HL-60 (cell line): ENCODE measurements around the gene SPATA6.

Experiments
- DNase-seq, 2 experiments: peaks; one replicate each; pipeline ENCODE4 v3.0.0-alpha.2; 2010 to 2020; ENCODE audit warnings: low read depth in 1 of 2, low spot score in 1 of 2
- H3K27ac ChIP-seq: fragments of 250-450 bp; sonication (Bioruptor Pico); replicated peaks from 2 replicates; pipeline ENCODE4 v1.5.1; 2020; ENCODE audit warnings: mild to moderate bottlenecking, moderate library complexity
- H3K27me3 ChIP-seq: fragments of 250-450 bp; sonication (Bioruptor Pico); 2 replicates; pipeline ENCODE4 v1.5.1; 2021; ENCODE audit warnings: mild to moderate bottlenecking, moderate library complexity; ENCODE audit not compliant: insufficient read depth, poor library complexity, severe bottlenecking
- H3K4me3 ChIP-seq: replicated peaks from 2 replicates; pipeline ENCODE4 v1.5.1; 2011; ENCODE audit warnings: mild to moderate bottlenecking, control low read depth, low read length; ENCODE audit not compliant: insufficient read depth
- CTCF ChIP-seq: IDR thresholded peaks from one replicate; pipeline ENCODE4 v1.5.1; 2011; ENCODE audit warnings: low read length, control low read depth, inconsistent platforms; ENCODE audit not compliant: insufficient read depth
- GABPA ChIP-seq: IDR thresholded peaks from 2 replicates; pipeline ENCODE4 v1.6.1; 2012; ENCODE audit warnings: low read depth
- POLR2AphosphoS5 ChIP-seq: IDR thresholded peaks from 2 replicates; pipeline ENCODE4 v1.6.1; 2012; ENCODE audit warnings: low read depth
- REST ChIP-seq: IDR thresholded peaks from 2 replicates; pipeline ENCODE4 v1.6.1; 2012; ENCODE audit warnings: low read depth; ENCODE audit not compliant: insufficient replicate concordance
- SPI1 ChIP-seq: IDR thresholded peaks from 2 replicates; pipeline ENCODE4 v1.6.1; 2012; ENCODE audit warnings: low read depth, mild to moderate bottlenecking, borderline replicate concordance

SPATA6 gene

GRCh38 chr1:48254254-48254653, 217.8 kb downstream of the SPATA6 start:
- Histone ChIP-seq H3K27me3 (no peaks in the 10 kb centered on the region), H3K4me3 (no peak overlapping the region), H3K27ac (no peak overlapping the region)
- TF ChIP-seq CTCF (no peak), GABPA (no peak), SPI1 (no peak), POLR2AphosphoS5 (no peak), REST (no peak)
- DNase-seq = no peak

- TF ChIP-seq SPI1 = no peak
- TF ChIP-seq GABPA = no peak
- TF ChIP-seq REST = peak; percentile 72
- no peak overlapping the region for H3K27ac ChIP-seq
- H3K27me3 ChIP-seq = no peaks in the 10 kb centered on the region
- DNase-seq = no peak
- H3K4me3 ChIP-seq = no peak overlapping the region
Observed at GRCh38 chr1:48251821-48252220, 220.2 kb downstream of the SPATA6 start.

- no peak for DNase-seq
- TF ChIP-seq REST (no peak), SPI1 (no peak), CTCF (no peak), GABPA (no peak), POLR2AphosphoS5 (no peak)
- no peak overlapping the region for H3K4me3 ChIP-seq
- no peak overlapping the region for H3K27ac ChIP-seq
- no peaks in the 10 kb centered on the region for H3K27me3 ChIP-seq
Observed at GRCh38 chr1:48251323-48251722, 220.7 kb downstream of the SPATA6 start.

GRCh38 chr1:48250572-48250971, 221.4 kb downstream of the SPATA6 start:
- Histone ChIP-seq H3K27ac (no peak overlapping the region), H3K4me3 (no peak overlapping the region), H3K27me3 (no peaks in the 10 kb centered on the region)
- no peak for TF ChIP-seq GABPA
- no peak for TF ChIP-seq SPI1
- TF ChIP-seq REST = no peak
- TF ChIP-seq POLR2AphosphoS5 = no peak
- TF ChIP-seq CTCF = no peak
- DNase-seq = no peak
